ENCODE measurements around the gene PXYLP1. TPM values are rescaled to one million over a fixed set of nuclear protein-coding genes. Genes with fewer than 3 reads are reported as not detected.

The PXYLP1 gene
- total RNA-seq, 1 donor = 6.5 TPM

- no peaks in the 10 kb centered on the region for H3K27me3 ChIP-seq (ENCODE audit: insufficient read depth, low read length)
- H3K9me3 ChIP-seq (ENCODE audit: low read depth, low read length) = no peaks in the 10 kb centered on the region
- H3K36me3 ChIP-seq (ENCODE audit: insufficient read depth, low read length) = no peaks in the 10 kb centered on the region
- H2AFZ ChIP-seq (ENCODE audit: low read length) = no peak overlapping the region
- peaks cover 5% of the 10 kb centered on the region for H3K4me1 ChIP-seq (ENCODE audit: insufficient read depth, low read length)
- H4K20me1 ChIP-seq (ENCODE audit: insufficient read depth, low read length) = no peaks in the 10 kb centered on the region
- no peak overlapping the region for H3K4me2 ChIP-seq (ENCODE audit: insufficient read depth, low read length)
- TF ChIP-seq CTCF (IDR thresholded peaks at IDR 0.05; ENCODE audit: extremely low read depth, low read depth, low read length) = no peak
- H3K4me3 ChIP-seq (ENCODE audit: insufficient read depth, low read length) = no peak overlapping the region
- no peaks in the 10 kb centered on the region for H3K79me2 ChIP-seq (ENCODE audit: insufficient read depth, low read length)
- no peak for DNase-seq (ENCODE audit: insufficient read length, low spot score, missing footprints)
- no peak overlapping the region for H3K27ac ChIP-seq (ENCODE audit: low read depth, low read length)
Observed at GRCh38 chr3:141269961-141270360, 38.3 kb downstream of the PXYLP1 start.

DNA sequence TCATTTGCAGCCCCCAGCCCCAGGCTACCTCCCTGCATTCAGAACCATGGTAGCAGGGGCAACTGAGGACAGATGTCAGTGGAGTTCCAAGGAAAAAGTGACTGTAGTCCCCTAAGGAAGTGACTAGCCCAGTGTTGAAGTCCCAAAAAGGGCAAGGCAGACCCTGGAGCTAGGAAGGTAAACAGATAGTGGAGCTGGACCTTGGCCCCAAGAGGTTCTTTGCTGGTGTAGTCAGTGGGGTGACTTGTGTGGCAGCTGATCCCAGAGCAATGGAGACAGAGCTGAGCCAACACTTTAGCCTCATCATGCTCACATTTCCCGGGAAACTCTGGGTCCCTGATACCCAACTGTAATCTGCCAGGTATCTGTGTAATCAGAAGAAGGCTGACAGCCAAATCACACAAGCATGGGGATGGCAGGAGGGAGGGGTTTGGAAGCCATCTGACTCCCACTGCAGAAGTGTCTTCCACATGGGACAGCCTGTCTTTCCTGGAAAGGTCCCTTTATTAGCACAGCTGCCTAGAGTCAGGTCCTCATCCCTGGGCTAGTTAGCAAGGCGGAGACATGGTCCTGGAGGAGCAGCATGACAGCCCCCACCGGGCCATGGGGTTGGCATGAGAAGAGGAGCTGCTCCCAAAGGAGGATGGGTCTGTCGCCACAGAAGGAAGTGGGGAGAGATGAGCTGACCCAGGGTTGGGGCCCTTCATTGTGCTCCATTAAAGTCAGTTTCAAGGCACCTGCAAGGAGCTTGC is 39.8 kb downstream of the PXYLP1 start:
- no peak overlapping the region for H3K27ac ChIP-seq (ENCODE audit: low read depth, low read length)
- H4K20me1 ChIP-seq (ENCODE audit: insufficient read depth, low read length) = no peaks in the 10 kb centered on the region
- H3K4me1 ChIP-seq (ENCODE audit: insufficient read depth, low read length) = peaks cover 11% of the 10 kb centered on the region
- no peaks in the 10 kb centered on the region for H3K36me3 ChIP-seq (ENCODE audit: insufficient read depth, low read length)
- H2AFZ ChIP-seq (ENCODE audit: low read length) = no peak overlapping the region
- H3K9me3 ChIP-seq (ENCODE audit: low read depth, low read length) = no peaks in the 10 kb centered on the region
- TF ChIP-seq CTCF (IDR thresholded peaks at IDR 0.05; ENCODE audit: extremely low read depth, low read depth, low read length) = no peak
- H3K4me3 ChIP-seq (ENCODE audit: insufficient read depth, low read length) = no peak overlapping the region
- H3K4me2 ChIP-seq (ENCODE audit: insufficient read depth, low read length) = no peak overlapping the region
- H3K27me3 ChIP-seq (ENCODE audit: insufficient read depth, low read length) = no peaks in the 10 kb centered on the region
- DNase-seq (ENCODE audit: insufficient read length, low spot score, missing footprints) = no peak
- no peaks in the 10 kb centered on the region for H3K79me2 ChIP-seq (ENCODE audit: insufficient read depth, low read length)

- no peaks in the 10 kb centered on the region for H3K79me2 ChIP-seq (ENCODE audit: insufficient read depth, low read length)
- no peak overlapping the region for H3K27ac ChIP-seq (ENCODE audit: low read depth, low read length)
- TF ChIP-seq CTCF (IDR thresholded peaks at IDR 0.05; ENCODE audit: extremely low read depth, low read depth, low read length) = no peak
- no peak overlapping the region for H2AFZ ChIP-seq (ENCODE audit: low read length)
- DNase-seq (ENCODE audit: insufficient read length, low spot score, missing footprints) = no peak
- H3K9me3 ChIP-seq (ENCODE audit: low read depth, low read length) = no peaks in the 10 kb centered on the region
- H4K20me1 ChIP-seq (ENCODE audit: insufficient read depth, low read length) = no peaks in the 10 kb centered on the region
- H3K36me3 ChIP-seq (ENCODE audit: insufficient read depth, low read length) = no peaks in the 10 kb centered on the region
- H3K4me1 ChIP-seq (ENCODE audit: insufficient read depth, low read length) = peaks cover 11% of the 10 kb centered on the region
- no peaks in the 10 kb centered on the region for H3K27me3 ChIP-seq (ENCODE audit: insufficient read depth, low read length)
- no peak overlapping the region for H3K4me2 ChIP-seq (ENCODE audit: insufficient read depth, low read length)
- H3K4me3 ChIP-seq (ENCODE audit: insufficient read depth, low read length) = no peak overlapping the region
Observed at GRCh38 chr3:141272906-141273662, 41.5 kb downstream of the PXYLP1 start.

DNA sequence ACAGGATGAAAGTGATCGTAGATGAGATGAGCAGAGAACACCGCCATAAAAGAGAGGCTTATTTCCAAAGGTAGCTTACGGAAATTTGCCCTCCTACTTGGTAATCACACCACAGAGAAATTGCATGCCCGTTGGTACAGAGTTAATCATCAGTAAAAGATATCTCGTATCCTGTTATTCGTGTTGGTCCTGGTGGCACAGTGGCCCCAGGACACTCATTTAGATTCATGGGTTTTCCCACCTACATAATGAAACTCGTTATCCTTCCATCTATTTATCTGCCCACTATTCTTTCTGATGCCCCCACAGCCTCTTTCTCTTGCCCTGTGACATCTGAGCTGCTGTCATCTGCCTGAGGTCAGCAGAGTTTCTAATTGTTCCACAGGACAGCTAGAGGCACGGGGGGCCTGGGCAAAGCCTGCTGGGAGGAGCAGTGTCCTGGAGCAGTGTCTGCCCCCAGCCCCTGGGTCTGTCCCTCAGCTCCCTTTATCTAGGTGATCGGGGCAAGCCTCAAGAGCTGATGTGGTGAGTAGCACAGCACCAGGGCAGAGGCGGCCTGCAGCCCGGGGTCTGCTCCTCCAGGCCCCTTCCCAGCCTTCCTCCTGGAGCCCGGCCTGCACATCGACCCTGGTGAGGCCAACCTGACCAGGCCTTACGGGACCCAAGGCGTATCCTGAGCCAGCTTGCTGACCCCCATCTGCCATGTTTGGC is 42.2 kb downstream of the PXYLP1 start:
- Histone ChIP-seq H3K36me3 (ENCODE audit: insufficient read depth, low read length) (no peaks in the 10 kb centered on the region), H3K4me3 (ENCODE audit: insufficient read depth, low read length) (no peak overlapping the region), H3K4me1 (ENCODE audit: insufficient read depth, low read length) (peaks cover 11% of the 10 kb centered on the region), H3K27ac (ENCODE audit: low read depth, low read length) (no peak overlapping the region), H3K9me3 (ENCODE audit: low read depth, low read length) (no peaks in the 10 kb centered on the region), H3K79me2 (ENCODE audit: insufficient read depth, low read length) (no peaks in the 10 kb centered on the region), H4K20me1 (ENCODE audit: insufficient read depth, low read length) (no peaks in the 10 kb centered on the region), H3K27me3 (ENCODE audit: insufficient read depth, low read length) (no peaks in the 10 kb centered on the region), H2AFZ (ENCODE audit: low read length) (no peak overlapping the region), H3K4me2 (ENCODE audit: insufficient read depth, low read length) (no peak overlapping the region)
- TF ChIP-seq CTCF (IDR thresholded peaks at IDR 0.05; ENCODE audit: extremely low read depth, low read depth, low read length) = no peak
- DNase-seq (ENCODE audit: insufficient read length, low spot score, missing footprints) = no peak

All from osteoblast (primary cell).